PC-3 (cell line): Measurements from ENCODE around the gene UBR2. TPM values are rescaled to one million over a fixed set of nuclear protein-coding genes. Genes with fewer than 3 reads are reported as not detected.
"Not testable (repeated sequence)": the region's sequence is repeated elsewhere in the genome, so short reads cannot be mapped to it uniquely, and the experiment has no call there.

Experiments used
- ATAC-seq: fragments of 200-7000 bp; cut with Tn5 transposase; 2 replicates; pipeline ENCODE4 v1.9.1; 2020; ENCODE audit warnings: mild to moderate bottlenecking, moderate library complexity
- BruUV-seq: library from RNA; stranded (reverse); fragments of 400-500 nt; replicated peaks from 2 replicates; lab custom pipeline; 2021; lab: Mats Ljungman, UMichigan
- CTCF ChIA-PET: fragments of 300-600 bp; sonication (Branson Sonifier 250); formaldehyde crosslinking; loops from one replicate; lab custom pipeline; 2022; ENCODE audit warnings: antibody characterized with exemption; lab: Charles Lee
- POLR2A ChIA-PET: fragments of 300-600 bp; sonication (Branson Sonifier 250); formaldehyde crosslinking; loops from one replicate; lab custom pipeline; 2022; ENCODE audit warnings: antibody characterized with exemption; ENCODE audit not compliant: unreplicated experiment; lab: Charles Lee
- DNase-seq: peaks from one replicate; pipeline ENCODE4 v3.0.0-alpha.2; 2015
- H2AFZ ChIP-seq: fragments of 300-600 bp; sonication (generic); 2 replicates; pipeline ENCODE4 v1.6.0; 2016; ENCODE audit warnings: antibody characterized with exemption, low read length
- H3F3A ChIP-seq: fragments of 300-600 bp; sonication (generic); one replicate; pipeline ENCODE4 v1.6.0; 2017; ENCODE audit warnings: antibody characterized with exemption, low read length, control low read depth, mild to moderate bottlenecking; ENCODE audit not compliant: unreplicated experiment
- H3K27ac ChIP-seq: fragments of 300-600 bp; sonication (generic); 2 replicates; pipeline ENCODE4 v1.5.1; 2016; ENCODE audit warnings: mild to moderate bottlenecking, low read length
- H3K27me3 ChIP-seq: fragments of 300-600 bp; sonication (generic); 2 replicates; pipeline ENCODE4 v1.6.1; 2016; ENCODE audit warnings: low read length, mixed read lengths
- H3K36me3 ChIP-seq: fragments of 300-600 bp; sonication (generic); 2 replicates; pipeline ENCODE4 v1.6.1; 2016; ENCODE audit warnings: low read depth, mixed run types, low read length, mixed read lengths
- H3K4me1 ChIP-seq: fragments of 300-600 bp; sonication (generic); 2 replicates; pipeline ENCODE4 v1.5.1; 2016; ENCODE audit warnings: low read length; ENCODE audit not compliant: insufficient read depth
- H3K4me2 ChIP-seq: fragments of 300-600 bp; sonication (generic); 2 replicates; pipeline ENCODE4 v1.6.0; 2016; ENCODE audit warnings: low read length
- H3K4me3 ChIP-seq: fragments of 300-600 bp; sonication (generic); 2 replicates; pipeline ENCODE4 v1.5.1; 2016; ENCODE audit warnings: mild to moderate bottlenecking, low read length, mixed read lengths
- H3K79me2 ChIP-seq: fragments of 300-600 bp; sonication (generic); 2 replicates; pipeline ENCODE4 v1.6.1; 2017; ENCODE audit warnings: low read length, mixed read lengths
- H3K9ac ChIP-seq: fragments of 300-600 bp; sonication (generic); 2 replicates; pipeline ENCODE4 v1.6.0; 2016; ENCODE audit warnings: mild to moderate bottlenecking, low read length
- H3K9me2 ChIP-seq: fragments of 300-600 bp; sonication (generic); replicated peaks from 2 replicates; pipeline ENCODE4 v1.6.1; 2016; ENCODE audit warnings: mixed run types, low read length, mixed read lengths
- H3K9me3 ChIP-seq: fragments of 300-600 bp; sonication (generic); 2 replicates; pipeline ENCODE4 v1.6.1; 2016; ENCODE audit warnings: low read length, mixed read lengths
- H4K20me1 ChIP-seq: fragments of 300-600 bp; sonication (generic); 2 replicates; pipeline ENCODE4 v1.6.1; 2016; ENCODE audit warnings: low read length, mixed read lengths
- CTCF ChIP-seq: fragments of 300-600 bp; sonication (generic); conservative IDR thresholded peaks from 2 replicates; pipeline ENCODE4 v1.5.1; 2017; ENCODE audit warnings: antibody characterized with exemption, low read depth, mild to moderate bottlenecking, low read length
- EZH2 ChIP-seq: fragments of 300-600 bp; sonication (generic); IDR thresholded peaks from one replicate; pipeline ENCODE4 v1.6.1; 2017; ENCODE audit warnings: antibody characterized with exemption, mild to moderate bottlenecking, low read length; ENCODE audit not compliant: unreplicated experiment
- EZH2phosphoT487 ChIP-seq: fragments of 300-600 bp; sonication (generic); IDR thresholded peaks from 2 replicates; pipeline ENCODE4 v1.6.1; 2018; ENCODE audit warnings: mild to moderate bottlenecking, antibody characterized with exemption, low read length, borderline replicate concordance
- intact Hi-C: fragments of 100-400 bp; cut with micrococcal nuclease; formaldehyde crosslinking; loops from 2 replicates; pipeline ENCODE4 v1.9.0; 2023
- total RNA-seq: library from RNA; depleted of rRNA; stranded (reverse); fragments of >200 nt; gene quantifications from 2 replicates; pipeline ENCODE4 v1.2.3, GENCODE V29; 2014

UBR2 gene
- total RNA-seq, 1 experiment from 2014 or later, result 19.6 TPM

GRCh38 chr6:42599558-42599957 lies 35.7 kb downstream of the UBR2 start:
- Histone ChIP-seq H3K4me2 (no peak overlapping the region), H3K9me3 (no peaks in the 10 kb centered on the region), H3K27ac (no peak overlapping the region), H3K27me3 (no peaks in the 10 kb centered on the region), H3K4me1 (no peaks in the 10 kb centered on the region), H4K20me1 (no peaks in the 10 kb centered on the region), H3K9ac (no peak overlapping the region), H3K79me2 (no peaks in the 10 kb centered on the region), H3K4me3 (no peak overlapping the region), H3F3A (no peaks in the 10 kb centered on the region), H2AFZ (no peak overlapping the region), H3K36me3 (peaks cover 6% of the 10 kb centered on the region), H3K9me2 (no peaks in the 10 kb centered on the region)
- POLR2A ChIA-PET, result no interaction called here
- ATAC-seq, result no peak
- intact Hi-C loops, result no loop called here
- CTCF ChIA-PET, result no interaction called here
- TF ChIP-seq CTCF, result no peak
- TF ChIP-seq EZH2, result no peak
- no peak for TF ChIP-seq EZH2phosphoT487
- no TSS peak for BruUV-seq
- no peak for DNase-seq

GRCh38 chr6:42604150-42604549 lies 40.3 kb downstream of the UBR2 start:
- no TSS peak for BruUV-seq
- ChIA-PET CTCF (no interaction called here), POLR2A (no interaction called here)
- intact Hi-C loops, result no loop called here
- Histone ChIP-seq H3K4me2 (no peak overlapping the region), H3K79me2 (no peaks in the 10 kb centered on the region), H3F3A (no peaks in the 10 kb centered on the region), H3K36me3 (peaks cover 4% of the 10 kb centered on the region; the same call in 1 of the 2 replicates), H4K20me1 (no peaks in the 10 kb centered on the region), H3K9me2 (no peaks in the 10 kb centered on the region), H3K27me3 (no peaks in the 10 kb centered on the region), H3K4me1 (no peaks in the 10 kb centered on the region), H2AFZ (no peak overlapping the region), H3K9me3 (no peaks in the 10 kb centered on the region), H3K27ac (no peak overlapping the region), H3K9ac (no peak overlapping the region), H3K4me3 (no peak overlapping the region)
- no peak for DNase-seq
- no peak for ATAC-seq
- TF ChIP-seq EZH2 (no peak), EZH2phosphoT487 (no peak), CTCF (no peak)

GRCh38 chr6:42604699-42605098 lies 40.9 kb downstream of the UBR2 start:
- H4K20me1 ChIP-seq, intact Hi-C loops, POLR2A ChIA-PET, H3K27ac ChIP-seq, H3K4me1 ChIP-seq, H3K9ac ChIP-seq, H3K79me2 ChIP-seq, H3K9me2 ChIP-seq, H3F3A ChIP-seq, DNase-seq, H3K27me3 ChIP-seq, H3K4me3 ChIP-seq, H3K9me3 ChIP-seq, H2AFZ ChIP-seq, H3K4me2 ChIP-seq, H3K36me3 ChIP-seq, ATAC-seq, BruUV-seq: not testable (repeated sequence)
- CTCF ChIA-PET, result interaction anchor here (0.5 kb wide), 1 partner anchor 765 kb away, joined by 3 read pairs; the partner anchor contains the start of gene ZNF318
